Ishikawa (cell line): ENCODE data around the gene CWC22.

ENCODE experiments used
- EGR1 ChIP-seq: IDR thresholded peaks from 2 replicates; pipeline ENCODE4 v1.6.1; 2012
- NFIC ChIP-seq: IDR thresholded peaks from 2 replicates; pipeline ENCODE4 v1.6.1; 2012
- RAD21 ChIP-seq: IDR thresholded peaks from 2 replicates; pipeline ENCODE4 v1.6.1; 2012; ENCODE audit warnings: low read depth
- TF ChIP-seq, protein P1 (sequence below): IDR thresholded peaks from 2 replicates; pipeline ENCODE4 v1.6.1; 2012; ENCODE audit warnings: low read depth, mild to moderate bottlenecking
- TF ChIP-seq, protein P2 (sequence below): IDR thresholded peaks from 2 replicates; pipeline ENCODE4 v1.6.1; 2012

DNA sequence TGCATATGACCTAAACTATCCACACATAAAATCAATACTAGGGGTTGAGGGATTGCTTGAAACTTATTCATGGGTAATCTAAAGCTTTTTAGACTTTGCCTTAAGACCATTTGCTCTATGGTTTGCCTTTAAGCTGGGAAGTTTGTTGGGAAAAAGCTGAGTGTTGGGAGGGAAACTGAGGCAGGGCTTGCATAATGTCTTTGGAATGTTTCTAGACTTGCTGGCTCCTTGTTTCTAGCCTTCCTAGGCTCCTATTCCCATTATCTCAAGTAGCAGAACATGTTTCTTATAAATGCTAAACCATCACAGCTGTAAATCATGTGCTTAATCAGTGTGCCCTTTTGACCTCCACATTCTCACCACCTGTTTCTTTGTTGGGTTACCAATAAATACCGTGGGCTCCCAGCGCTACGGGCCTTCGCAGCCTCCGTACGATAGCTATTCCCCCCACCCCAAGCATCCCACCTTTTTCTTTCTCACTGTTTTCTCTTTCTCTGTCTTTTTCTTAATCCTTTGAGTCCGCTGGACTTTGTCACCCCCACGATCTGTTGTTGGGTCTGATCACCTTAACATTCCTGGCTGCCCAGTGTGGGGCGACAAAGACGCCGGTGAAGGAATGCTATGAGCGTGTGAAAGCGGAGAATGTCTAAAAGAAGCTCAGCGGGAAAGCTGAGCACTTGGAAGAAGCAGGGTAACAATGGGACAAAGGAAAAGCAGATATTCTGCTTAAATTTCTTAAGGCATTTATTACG is 49.4 kb upstream of the CWC22 start:
- TF ChIP-seq RAD21, result no peak
- TF ChIP-seq, protein P1, sequence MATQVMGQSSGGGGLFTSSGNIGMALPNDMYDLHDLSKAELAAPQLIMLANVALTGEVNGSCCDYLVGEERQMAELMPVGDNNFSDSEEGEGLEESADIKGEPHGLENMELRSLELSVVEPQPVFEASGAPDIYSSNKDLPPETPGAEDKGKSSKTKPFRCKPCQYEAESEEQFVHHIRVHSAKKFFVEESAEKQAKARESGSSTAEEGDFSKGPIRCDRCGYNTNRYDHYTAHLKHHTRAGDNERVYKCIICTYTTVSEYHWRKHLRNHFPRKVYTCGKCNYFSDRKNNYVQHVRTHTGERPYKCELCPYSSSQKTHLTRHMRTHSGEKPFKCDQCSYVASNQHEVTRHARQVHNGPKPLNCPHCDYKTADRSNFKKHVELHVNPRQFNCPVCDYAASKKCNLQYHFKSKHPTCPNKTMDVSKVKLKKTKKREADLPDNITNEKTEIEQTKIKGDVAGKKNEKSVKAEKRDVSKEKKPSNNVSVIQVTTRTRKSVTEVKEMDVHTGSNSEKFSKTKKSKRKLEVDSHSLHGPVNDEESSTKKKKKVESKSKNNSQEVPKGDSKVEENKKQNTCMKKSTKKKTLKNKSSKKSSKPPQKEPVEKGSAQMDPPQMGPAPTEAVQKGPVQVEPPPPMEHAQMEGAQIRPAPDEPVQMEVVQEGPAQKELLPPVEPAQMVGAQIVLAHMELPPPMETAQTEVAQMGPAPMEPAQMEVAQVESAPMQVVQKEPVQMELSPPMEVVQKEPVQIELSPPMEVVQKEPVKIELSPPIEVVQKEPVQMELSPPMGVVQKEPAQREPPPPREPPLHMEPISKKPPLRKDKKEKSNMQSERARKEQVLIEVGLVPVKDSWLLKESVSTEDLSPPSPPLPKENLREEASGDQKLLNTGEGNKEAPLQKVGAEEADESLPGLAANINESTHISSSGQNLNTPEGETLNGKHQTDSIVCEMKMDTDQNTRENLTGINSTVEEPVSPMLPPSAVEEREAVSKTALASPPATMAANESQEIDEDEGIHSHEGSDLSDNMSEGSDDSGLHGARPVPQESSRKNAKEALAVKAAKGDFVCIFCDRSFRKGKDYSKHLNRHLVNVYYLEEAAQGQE, result no peak
- TF ChIP-seq, protein P2, sequence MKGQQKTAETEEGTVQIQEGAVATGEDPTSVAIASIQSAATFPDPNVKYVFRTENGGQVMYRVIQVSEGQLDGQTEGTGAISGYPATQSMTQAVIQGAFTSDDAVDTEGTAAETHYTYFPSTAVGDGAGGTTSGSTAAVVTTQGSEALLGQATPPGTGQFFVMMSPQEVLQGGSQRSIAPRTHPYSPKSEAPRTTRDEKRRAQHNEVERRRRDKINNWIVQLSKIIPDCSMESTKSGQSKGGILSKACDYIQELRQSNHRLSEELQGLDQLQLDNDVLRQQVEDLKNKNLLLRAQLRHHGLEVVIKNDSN, result no peak
- TF ChIP-seq NFIC, result no peak
- TF ChIP-seq EGR1, result no peak
